Lower leg skin (tissue), 3 donors: ENCODE results near the gene EMSY.

ENCODE experiments used
- POLR2A ChIP-seq, 2 donors: fragments of 450-650 bp; IDR thresholded peaks; one replicate each; pipeline ENCODE4 v1.6.1; 2016 to 2017; ENCODE audit warnings: antibody characterized with exemption in 2 of 2, mild to moderate bottlenecking in 1 of 2, moderate library complexity in 1 of 2
- TF ChIP-seq, protein P1 (sequence below), 3 donors: fragments of 450-650 bp; IDR thresholded peaks; one replicate each; pipeline ENCODE4 v1.5.1; 2016; ENCODE audit warnings: antibody characterized with exemption in 3 of 3, mild to moderate bottlenecking in 3 of 3, moderate library complexity in 2 of 3

DNA sequence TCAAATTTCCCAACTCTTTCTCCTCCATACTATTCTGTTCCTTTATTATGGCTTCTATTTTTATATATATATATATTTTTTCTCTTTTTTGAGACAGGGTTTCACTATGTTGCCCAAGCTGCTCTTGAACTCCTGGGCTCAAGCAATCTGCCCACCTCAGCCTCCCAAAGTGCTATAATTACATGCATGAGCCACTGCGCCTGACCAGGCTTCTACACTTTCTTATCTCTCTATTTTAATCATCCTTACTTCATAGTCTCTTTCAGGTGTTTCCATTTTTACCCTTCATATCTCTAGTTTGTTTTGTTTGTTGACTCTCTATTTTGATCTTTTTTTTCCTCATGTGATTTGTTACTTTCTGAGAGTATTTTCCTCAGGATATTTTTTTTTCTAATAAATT lies 43.9 kb upstream of the EMSY start:
- TF ChIP-seq, protein P1, sequence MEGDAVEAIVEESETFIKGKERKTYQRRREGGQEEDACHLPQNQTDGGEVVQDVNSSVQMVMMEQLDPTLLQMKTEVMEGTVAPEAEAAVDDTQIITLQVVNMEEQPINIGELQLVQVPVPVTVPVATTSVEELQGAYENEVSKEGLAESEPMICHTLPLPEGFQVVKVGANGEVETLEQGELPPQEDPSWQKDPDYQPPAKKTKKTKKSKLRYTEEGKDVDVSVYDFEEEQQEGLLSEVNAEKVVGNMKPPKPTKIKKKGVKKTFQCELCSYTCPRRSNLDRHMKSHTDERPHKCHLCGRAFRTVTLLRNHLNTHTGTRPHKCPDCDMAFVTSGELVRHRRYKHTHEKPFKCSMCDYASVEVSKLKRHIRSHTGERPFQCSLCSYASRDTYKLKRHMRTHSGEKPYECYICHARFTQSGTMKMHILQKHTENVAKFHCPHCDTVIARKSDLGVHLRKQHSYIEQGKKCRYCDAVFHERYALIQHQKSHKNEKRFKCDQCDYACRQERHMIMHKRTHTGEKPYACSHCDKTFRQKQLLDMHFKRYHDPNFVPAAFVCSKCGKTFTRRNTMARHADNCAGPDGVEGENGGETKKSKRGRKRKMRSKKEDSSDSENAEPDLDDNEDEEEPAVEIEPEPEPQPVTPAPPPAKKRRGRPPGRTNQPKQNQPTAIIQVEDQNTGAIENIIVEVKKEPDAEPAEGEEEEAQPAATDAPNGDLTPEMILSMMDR (IDR thresholded peaks at IDR 0.05), result no peak
- no peak for TF ChIP-seq POLR2A (IDR thresholded peaks at IDR 0.05)
